ENCODE measurements around the gene SLC9A1. TPM values are rescaled to one million over a fixed set of nuclear protein-coding genes. Genes with fewer than 3 reads are reported as not detected.

Gene SLC9A1
- total RNA-seq, 2 donors from 2014 or later: 63.6 to 99.6 TPM

- no peak for DNase-seq
- no peak for TF ChIP-seq CTCF (IDR thresholded peaks at IDR 0.05)
- no peaks in the 10 kb centered on the region for H3K27me3 ChIP-seq
- no peak overlapping the region for H3K27ac ChIP-seq
- no peaks in the 10 kb centered on the region for H3K9me3 ChIP-seq
- H3K36me3 ChIP-seq: no peaks in the 10 kb centered on the region
- intact Hi-C loops (cut with DNase I): no loop called here
- no peaks in the 10 kb centered on the region for H3K4me1 ChIP-seq
- no peak overlapping the region for H3K4me3 ChIP-seq
- no peak overlapping the region for H3K9ac ChIP-seq (ENCODE audit: low read depth in 2 of 2, low read length in 2 of 2)
These were observed 102.4 kb downstream of the SLC9A1 start for GRCh38 chr1:27052527-27052926.

- H3K27ac ChIP-seq: no peak overlapping the region
- no peaks in the 10 kb centered on the region for H3K36me3 ChIP-seq
- H3K9ac ChIP-seq (ENCODE audit: low read depth in 2 of 2, low read length in 2 of 2): no peak overlapping the region
- no peaks in the 10 kb centered on the region for H3K9me3 ChIP-seq
- no peak for TF ChIP-seq CTCF (IDR thresholded peaks at IDR 0.05)
- H3K27me3 ChIP-seq: no peaks in the 10 kb centered on the region
- no peak for DNase-seq
- H3K4me1 ChIP-seq: no peaks in the 10 kb centered on the region
- intact Hi-C loops (cut with DNase I): loop anchor here (10.0 kb wide), 2 partner anchors 235 to 345 kb away; partner anchors contain the start of gene GPR3
- no peak overlapping the region for H3K4me3 ChIP-seq
These were observed 105.3 kb downstream of the SLC9A1 start for GRCh38 chr1:27049607-27050006.

GRCh38 chr1:27049100-27049499, 105.8 kb downstream of the SLC9A1 start:
- no peaks in the 10 kb centered on the region for H3K36me3 ChIP-seq
- no peak overlapping the region for H3K9ac ChIP-seq (ENCODE audit: low read depth in 2 of 2, low read length in 2 of 2)
- intact Hi-C loops (cut with DNase I): loop anchor here (10.0 kb wide), 2 partner anchors 236 to 346 kb away; partner anchors contain the start of gene GPR3
- no peaks in the 10 kb centered on the region for H3K4me1 ChIP-seq
- no peak overlapping the region for H3K27ac ChIP-seq
- TF ChIP-seq CTCF (IDR thresholded peaks at IDR 0.05): no peak
- H3K9me3 ChIP-seq: no peaks in the 10 kb centered on the region
- DNase-seq: no peak
- no peaks in the 10 kb centered on the region for H3K27me3 ChIP-seq
- no peak overlapping the region for H3K4me3 ChIP-seq

Other genes with a start within 250 kb of the SLC9A1 start
- gene NR0B2, start 241.2 kb downstream of the SLC9A1 start, total RNA-seq: 1 to 10 TPM in 1 of 2 donors, under 1 TPM in 1; 0.64 to 1.8 TPM
- gene NUDC, start 233.4 kb downstream of the SLC9A1 start, total RNA-seq: 10 to 100 TPM; 37.9 to 92.5 TPM
- gene KDF1, start 194.7 kb downstream of the SLC9A1 start, total RNA-seq: 10 to 100 TPM; 23.2 to 27.3 TPM
- gene TRNP1, start 161.4 kb downstream of the SLC9A1 start, total RNA-seq: 1 to 10 TPM; 2.5 to 2.7 TPM
- gene TENT5B, start 142.3 kb downstream of the SLC9A1 start, total RNA-seq: 1 to 10 TPM; 1.0 to 3.8 TPM
- 10 to 100 TPM; 31.2 to 39.3 TPM for gene WDTC1, start 79.5 kb upstream of the SLC9A1 start, total RNA-seq
- 10 to 100 TPM; 28.6 to 35.4 TPM for gene TMEM222, start 167.0 kb upstream of the SLC9A1 start, total RNA-seq
- 10 to 100 TPM; 15.6 to 17.4 TPM for gene SYTL1, start 186.9 kb upstream of the SLC9A1 start, total RNA-seq
- 10 to 100 TPM; 21.7 to 41.0 TPM for gene MAP3K6, start 211.8 kb upstream of the SLC9A1 start, total RNA-seq
- gene FCN3, start 219.7 kb upstream of the SLC9A1 start, total RNA-seq: 1 to 10 TPM in 1 of 2 donors, under 1 TPM in 1; 0.42 to 1.5 TPM
- 1 to 10 TPM in 1 of 2 donors, under 1 TPM in 1; 0.69 to 1.7 TPM for gene CD164L2, start 228.2 kb upstream of the SLC9A1 start, total RNA-seq
- gene GPR3, start 237.5 kb upstream of the SLC9A1 start, total RNA-seq: under 1 TPM; 0.32 to 0.49 TPM

Data from colonic mucosa (tissue), 4 donors.